OCI-LY1 (cell line): ENCODE measurements around the gene DMTF1.

ENCODE experiments used
- H2AFZ ChIP-seq: fragments of 200-600 bp; sonication (generic), shearing (Covaris generic); 2 replicates; pipeline ENCODE4 v1.6.0; 2014; ENCODE audit warnings: antibody characterized with exemption, mild to moderate bottlenecking, low read length
- H3F3A ChIP-seq: fragments of 200-600 bp; sonication (generic), shearing (Covaris generic); 2 replicates; pipeline ENCODE4 v1.6.0; 2014; ENCODE audit warnings: mild to moderate bottlenecking, antibody characterized with exemption, low read length, moderate library complexity; ENCODE audit not compliant: insufficient read depth
- H3K27ac ChIP-seq: fragments of 200-600 bp; sonication (generic); 2 replicates; pipeline ENCODE4 v1.5.1; 2014; ENCODE audit warnings: low read length, mixed run types, mild to moderate bottlenecking, low read depth; ENCODE audit not compliant: poor library complexity, severe bottlenecking
- H3K27me3 ChIP-seq: fragments of 200-600 bp; sonication (generic); 2 replicates; pipeline ENCODE4 v1.6.0; 2014; ENCODE audit warnings: antibody characterized with exemption, mild to moderate bottlenecking, low read length, moderate library complexity; ENCODE audit not compliant: insufficient read depth
- H3K36me3 ChIP-seq: fragments of 200-600 bp; sonication (generic); 2 replicates; pipeline ENCODE4 v1.6.1; 2014; ENCODE audit warnings: mild to moderate bottlenecking, antibody characterized with exemption, low read length, moderate library complexity, mixed read lengths; ENCODE audit not compliant: insufficient read depth
- H3K4me1 ChIP-seq: fragments of 200-600 bp; sonication (generic); 2 replicates; pipeline ENCODE4 v1.5.1; 2014; ENCODE audit warnings: mild to moderate bottlenecking, low read length, moderate library complexity; ENCODE audit not compliant: insufficient read depth, severe bottlenecking
- H3K4me2 ChIP-seq: fragments of 200-600 bp; sonication (generic), shearing (Covaris generic); 2 replicates; pipeline ENCODE4 v1.6.1; 2014; ENCODE audit warnings: low read length
- H3K4me3 ChIP-seq: fragments of 200-600 bp; sonication (generic); 2 replicates; pipeline ENCODE4 v1.5.1; 2014; ENCODE audit warnings: low read length, low read depth, mild to moderate bottlenecking, mixed read lengths; ENCODE audit not compliant: poor library complexity, severe bottlenecking
- H3K79me2 ChIP-seq: fragments of 200-600 bp; shearing (Covaris generic); 2 replicates; pipeline ENCODE4 v1.6.1; 2016; ENCODE audit warnings: mixed run types, low read length, mixed read lengths; ENCODE audit not compliant: insufficient read depth
- H3K9ac ChIP-seq: fragments of 200-600 bp; sonication (generic), shearing (Covaris generic); 2 replicates; pipeline ENCODE4 v1.6.1; 2014; ENCODE audit warnings: mild to moderate bottlenecking, low read length, mixed read lengths
- H3K9me2 ChIP-seq: fragments of 200-600 bp; sonication (generic), shearing (Covaris generic); 2 replicates; pipeline ENCODE4 v1.6.1; 2014; ENCODE audit warnings: low read depth, mild to moderate bottlenecking, low read length, mixed read lengths
- H3K9me3 ChIP-seq: fragments of 200-600 bp; shearing (Covaris generic); 2 replicates; pipeline ENCODE4 v1.6.1; 2014; ENCODE audit warnings: low read length, mixed read lengths
- H4K20me1 ChIP-seq: fragments of 200-600 bp; sonication (generic), shearing (Covaris generic); 2 replicates; pipeline ENCODE4 v1.6.0; 2016; ENCODE audit warnings: mild to moderate bottlenecking, low read length; ENCODE audit not compliant: insufficient read depth
- CTCF ChIP-seq: fragments of 200-600 bp; sonication (generic), shearing (Covaris generic); IDR thresholded peaks from 2 replicates; pipeline ENCODE4 v1.5.1; 2017; ENCODE audit warnings: mild to moderate bottlenecking, antibody characterized with exemption, low read length, moderate library complexity, mixed read lengths
- EZH2 ChIP-seq: fragments of 200-600 bp; sonication (generic), shearing (Covaris generic); IDR thresholded peaks from 2 replicates; pipeline ENCODE4 v1.8.0; 2017; ENCODE audit warnings: borderline replicate concordance, mixed run types, mild to moderate bottlenecking, antibody characterized with exemption, low read length, moderate library complexity, mixed read lengths

The DMTF1 gene

GRCh38 chr7:87225696-87226095, 73.4 kb downstream of the DMTF1 start:
- H3K27ac ChIP-seq = no peak overlapping the region
- no peaks in the 10 kb centered on the region for H3K36me3 ChIP-seq
- H3K4me2 ChIP-seq = no peak overlapping the region
- TF ChIP-seq EZH2 (no peak), CTCF (no peak)
- H4K20me1 ChIP-seq = no peaks in the 10 kb centered on the region
- no peaks in the 10 kb centered on the region for H3K79me2 ChIP-seq
- no peaks in the 10 kb centered on the region for H3K9me3 ChIP-seq
- peaks cover 13% of the 10 kb centered on the region for H3K4me1 ChIP-seq
- H3K27me3 ChIP-seq = peaks cover 9% of the 10 kb centered on the region; the same call in 1 of the 2 replicates
- H2AFZ ChIP-seq = no peak overlapping the region
- H3K9me2 ChIP-seq = no peaks in the 10 kb centered on the region
- H3K4me3 ChIP-seq = no peak overlapping the region
- H3K9ac ChIP-seq = no peak overlapping the region
- H3F3A ChIP-seq = no peaks in the 10 kb centered on the region

GRCh38 chr7:87226495-87226894, 74.2 kb downstream of the DMTF1 start:
- no peak overlapping the region for H3K4me2 ChIP-seq
- H3K9me3 ChIP-seq = no peaks in the 10 kb centered on the region
- H3K9me2 ChIP-seq = no peaks in the 10 kb centered on the region
- no peak overlapping the region for H2AFZ ChIP-seq
- no peaks in the 10 kb centered on the region for H3K36me3 ChIP-seq
- H3K9ac ChIP-seq = no peak overlapping the region
- H3K27ac ChIP-seq = no peak overlapping the region
- no peaks in the 10 kb centered on the region for H3K79me2 ChIP-seq
- H3F3A ChIP-seq = no peaks in the 10 kb centered on the region
- TF ChIP-seq CTCF = no peak
- TF ChIP-seq EZH2 = no peak
- H4K20me1 ChIP-seq = no peaks in the 10 kb centered on the region
- H3K4me3 ChIP-seq = no peak overlapping the region
- H3K27me3 ChIP-seq = peaks cover 4% of the 10 kb centered on the region; the same call in 1 of the 2 replicates
- peaks cover 9% of the 10 kb centered on the region for H3K4me1 ChIP-seq

- H3K79me2 ChIP-seq = no peaks in the 10 kb centered on the region
- H3K27me3 ChIP-seq = no peaks in the 10 kb centered on the region
- no peak overlapping the region for H3K9ac ChIP-seq
- no peak overlapping the region for H3K27ac ChIP-seq
- H3F3A ChIP-seq = no peaks in the 10 kb centered on the region
- no peak overlapping the region for H2AFZ ChIP-seq
- TF ChIP-seq EZH2 (no peak), CTCF (no peak)
- no peak overlapping the region for H3K4me2 ChIP-seq
- H3K9me3 ChIP-seq = no peaks in the 10 kb centered on the region
- no peak overlapping the region for H3K4me3 ChIP-seq
- H3K9me2 ChIP-seq = no peaks in the 10 kb centered on the region
- no peaks in the 10 kb centered on the region for H3K36me3 ChIP-seq
- H3K4me1 ChIP-seq = peaks cover 9% of the 10 kb centered on the region
- H4K20me1 ChIP-seq = no peaks in the 10 kb centered on the region
These were observed 79.0 kb downstream of the DMTF1 start for GRCh38 chr7:87231258-87231657.
